Measurements from ENCODE around the gene SCARB2.

The SCARB2 gene

GRCh38 chr4:76233083-76233482 lies 19.5 kb upstream of the SCARB2 start:
- no peak for DNase-seq (ENCODE audit: low read depth)
- TF ChIP-seq CTCF (IDR thresholded peaks at IDR 0.05; ENCODE audit: control insufficient read depth, extremely low read depth, insufficient read depth): no peak
- no peak overlapping the region for H3K4me3 ChIP-seq (ENCODE audit: low read depth, low read length)

DNA sequence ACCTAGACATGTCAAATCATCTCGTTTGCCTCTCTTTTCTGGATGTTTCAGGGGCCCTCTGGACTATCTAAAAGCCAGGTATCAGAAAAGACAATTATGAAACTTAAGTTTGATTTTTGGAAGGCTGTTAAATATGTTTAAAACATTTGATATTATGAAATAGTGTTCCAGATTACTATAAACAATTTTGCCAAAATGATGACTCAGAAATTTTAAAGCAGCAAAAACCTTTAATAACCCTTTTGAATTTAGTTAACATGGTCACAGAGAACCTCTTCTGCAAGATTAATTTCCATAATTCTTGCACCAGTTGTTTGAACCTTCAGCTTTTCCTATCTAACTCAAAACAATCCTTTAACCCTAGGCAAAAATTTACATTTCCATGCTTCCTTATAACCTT lies 19.1 kb upstream of the SCARB2 start:
- no peak overlapping the region for H3K4me3 ChIP-seq (ENCODE audit: low read depth, low read length)
- no peak for DNase-seq (ENCODE audit: low read depth)
- TF ChIP-seq CTCF (IDR thresholded peaks at IDR 0.05; ENCODE audit: control insufficient read depth, extremely low read depth, insufficient read depth): no peak

DNA sequence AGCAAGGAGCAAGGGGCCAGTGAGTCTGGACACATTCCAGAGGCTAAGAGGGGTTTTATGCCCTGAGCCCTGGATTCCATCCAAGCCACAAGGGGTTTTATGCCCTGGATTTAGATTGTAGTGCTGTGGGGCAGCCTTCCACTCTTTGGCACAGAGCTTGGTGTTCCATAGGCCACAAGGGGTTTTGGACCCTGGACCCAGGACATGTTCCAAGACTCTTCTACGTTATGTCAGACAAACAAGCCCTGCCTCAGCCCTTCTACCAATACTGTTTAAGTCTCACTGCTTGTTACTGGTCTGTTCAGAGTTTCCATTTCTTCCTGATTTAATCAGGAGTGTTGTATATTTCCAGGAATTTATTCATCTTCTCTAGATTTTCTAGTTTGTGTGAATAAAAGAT lies 12.8 kb upstream of the SCARB2 start:
- no peak for TF ChIP-seq CTCF (IDR thresholded peaks at IDR 0.05; ENCODE audit: control insufficient read depth, extremely low read depth, insufficient read depth)

GRCh38 chr4:76224171-76224570 lies 10.5 kb upstream of the SCARB2 start:
- DNase-seq (ENCODE audit: low read depth): no peak
- TF ChIP-seq CTCF (IDR thresholded peaks at IDR 0.05; ENCODE audit: control insufficient read depth, extremely low read depth, insufficient read depth): no peak

More for the DNA sequence above, 12.8 kb upstream of the SCARB2 start:
- H3K4me3 ChIP-seq (ENCODE audit: low read depth, low read length): no peak overlapping the region
- DNase-seq (ENCODE audit: low read depth): no peak

DNA sequence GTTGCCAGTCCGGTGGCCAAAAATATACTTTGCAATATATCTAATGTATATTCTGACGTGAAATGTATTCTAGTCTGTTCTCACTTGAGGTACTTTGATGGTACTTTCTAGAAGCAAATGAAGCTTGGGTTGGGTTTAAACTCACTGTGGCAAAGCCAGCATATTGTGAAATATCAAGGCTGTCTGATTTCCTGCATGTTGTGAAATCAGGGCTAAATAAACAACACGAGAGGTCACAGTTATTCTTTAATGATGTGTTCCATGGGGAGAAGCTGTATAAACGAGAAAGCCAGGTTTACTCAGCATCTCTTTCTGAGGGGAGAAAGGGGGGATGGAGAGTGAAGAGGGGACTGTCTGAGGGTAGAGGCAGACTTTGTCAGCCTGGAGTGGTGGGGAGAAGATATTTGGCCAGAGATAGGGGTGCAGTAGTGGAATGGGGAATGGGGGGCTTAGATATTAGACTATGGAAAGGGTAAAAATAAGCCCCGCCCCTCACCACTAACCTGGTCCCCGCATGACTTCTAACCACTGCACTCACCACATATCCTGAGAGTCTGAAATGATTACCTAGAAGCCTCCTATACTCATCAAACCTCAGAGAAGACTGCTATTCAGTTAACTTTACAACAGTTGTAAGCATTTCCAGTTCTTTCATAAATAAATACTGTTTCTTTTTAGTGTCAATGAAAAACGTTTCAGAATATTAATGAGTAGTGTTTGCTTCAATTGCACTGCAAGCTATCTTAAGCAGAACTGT lies 5.9 kb upstream of the SCARB2 start:
- DNase-seq (ENCODE audit: low read depth): no peak
- H3K4me3 ChIP-seq (ENCODE audit: low read depth, low read length): no peak overlapping the region
- TF ChIP-seq CTCF (IDR thresholded peaks at IDR 0.05; ENCODE audit: control insufficient read depth, extremely low read depth, insufficient read depth): no peak

More at GRCh38 chr4:76224171-76224570, 10.5 kb upstream of the SCARB2 start:
- no peak overlapping the region for H3K4me3 ChIP-seq (ENCODE audit: low read depth, low read length)

- DNase-seq (ENCODE audit: low read depth): no peak
- no peak overlapping the region for H3K4me3 ChIP-seq (ENCODE audit: low read depth, low read length)
- TF ChIP-seq CTCF (IDR thresholded peaks at IDR 0.05; ENCODE audit: control insufficient read depth, extremely low read depth, insufficient read depth): no peak
Observed at GRCh38 chr4:76216975-76217814, 3.6 kb upstream of the SCARB2 start.
